RWPE1 (cell line): ENCODE results near the gene HMX1.

Experiments used
- CTCF ChIA-PET: fragments of 350-600 bp; sonication (Branson Sonifier 250); formaldehyde crosslinking; extraction: SDS; loops from one replicate; lab custom pipeline; 2021; lab: Yijun Ruan, JAX
- POLR2A ChIA-PET: fragments of 400-600 bp; formaldehyde crosslinking; extraction: SDS; loops from one replicate; lab custom pipeline; 2020; ENCODE audit warnings: antibody characterized with exemption; ENCODE audit not compliant: low non-redundant PET; lab: Yijun Ruan, JAX
- DNase-seq: peaks from one replicate; pipeline ENCODE4 v3.0.0; 2012; ENCODE audit warnings: low spot score
- H3K27ac ChIP-seq: fragments of 450-650 bp; 2 replicates; pipeline ENCODE4 v1.5.1; 2017
- TF ChIP-seq, protein P1 (sequence below): fragments of 450-650 bp; conservative IDR thresholded peaks from 2 replicates; pipeline ENCODE4 v1.5.1; 2017; ENCODE audit warnings: low read depth, mild to moderate bottlenecking

Gene HMX1

GRCh38 chr4:8869898-8870646 lies 1.6 kb downstream of the HMX1 start:
- TF ChIP-seq, protein P1, sequence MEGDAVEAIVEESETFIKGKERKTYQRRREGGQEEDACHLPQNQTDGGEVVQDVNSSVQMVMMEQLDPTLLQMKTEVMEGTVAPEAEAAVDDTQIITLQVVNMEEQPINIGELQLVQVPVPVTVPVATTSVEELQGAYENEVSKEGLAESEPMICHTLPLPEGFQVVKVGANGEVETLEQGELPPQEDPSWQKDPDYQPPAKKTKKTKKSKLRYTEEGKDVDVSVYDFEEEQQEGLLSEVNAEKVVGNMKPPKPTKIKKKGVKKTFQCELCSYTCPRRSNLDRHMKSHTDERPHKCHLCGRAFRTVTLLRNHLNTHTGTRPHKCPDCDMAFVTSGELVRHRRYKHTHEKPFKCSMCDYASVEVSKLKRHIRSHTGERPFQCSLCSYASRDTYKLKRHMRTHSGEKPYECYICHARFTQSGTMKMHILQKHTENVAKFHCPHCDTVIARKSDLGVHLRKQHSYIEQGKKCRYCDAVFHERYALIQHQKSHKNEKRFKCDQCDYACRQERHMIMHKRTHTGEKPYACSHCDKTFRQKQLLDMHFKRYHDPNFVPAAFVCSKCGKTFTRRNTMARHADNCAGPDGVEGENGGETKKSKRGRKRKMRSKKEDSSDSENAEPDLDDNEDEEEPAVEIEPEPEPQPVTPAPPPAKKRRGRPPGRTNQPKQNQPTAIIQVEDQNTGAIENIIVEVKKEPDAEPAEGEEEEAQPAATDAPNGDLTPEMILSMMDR, result no peak
- ChIA-PET CTCF (no interaction called here), POLR2A (interaction anchor here (0.9 kb wide), 1 partner anchor 453 kb away, joined by 3 read pairs; no protein-coding TSS in a partner anchor)
- no peak for DNase-seq
- no peak overlapping the region for H3K27ac ChIP-seq

- H3K27ac ChIP-seq, result no peak overlapping the region
- ChIA-PET CTCF (no interaction called here), POLR2A (interaction anchor here (0.9 kb wide), 1 partner anchor 452 kb away, joined by 3 read pairs; no protein-coding TSS in a partner anchor)
- TF ChIP-seq, protein P1, result no peak
- no peak for DNase-seq
Measured at GRCh38 chr4:8869002-8869897, 2.4 kb downstream of the HMX1 start.

- TF ChIP-seq, protein P1, result no peak
- POLR2A ChIA-PET, result no interaction called here
- CTCF ChIA-PET, result interaction anchor here (0.7 kb wide), 1 partner anchor 7 kb away, joined by 3 read pairs; no protein-coding TSS in a partner anchor
Measured at GRCh38 chr4:8868321-8869001, 3.2 kb downstream of the HMX1 start.

DNA sequence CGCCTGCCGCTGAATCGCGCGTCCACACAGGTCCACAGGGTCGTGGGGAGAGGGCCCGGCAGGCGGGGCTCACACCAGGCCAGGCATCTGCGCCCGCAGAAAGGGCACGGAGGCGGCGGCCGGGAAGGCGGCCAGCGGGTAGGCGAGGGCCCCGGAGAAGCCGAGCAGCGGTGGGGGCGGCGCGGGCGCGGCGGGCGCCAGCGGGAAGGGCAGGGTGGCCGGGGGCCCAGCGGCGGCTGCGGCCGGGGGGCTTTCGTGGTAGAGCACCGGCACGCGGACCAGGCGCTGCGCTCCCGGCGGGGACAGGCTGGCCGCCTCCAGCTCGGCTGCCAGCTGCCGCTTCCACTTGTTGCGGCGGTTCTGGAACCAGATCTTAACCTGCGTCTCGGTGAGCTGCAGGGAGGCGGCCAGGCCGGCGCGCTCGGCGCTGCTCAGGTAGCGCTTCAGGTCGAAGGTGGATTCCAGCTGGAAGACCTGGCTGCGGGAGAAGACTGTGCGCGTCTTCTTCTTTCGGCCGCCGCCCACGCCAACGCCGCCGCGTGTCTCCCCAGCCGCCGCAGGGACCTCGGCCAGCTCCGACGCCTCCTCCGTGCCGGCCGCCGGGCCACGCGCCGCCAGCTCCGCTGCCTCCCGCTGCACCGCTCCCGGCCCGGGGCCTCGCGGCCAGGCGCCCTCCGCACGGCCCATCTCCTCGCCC lies 3.9 kb downstream of the HMX1 start:
- TF ChIP-seq, protein P1, result no peak

More at GRCh38 chr4:8868321-8869001, 3.2 kb downstream of the HMX1 start:
- DNase-seq, result no peak
- no peak overlapping the region for H3K27ac ChIP-seq

DNA sequence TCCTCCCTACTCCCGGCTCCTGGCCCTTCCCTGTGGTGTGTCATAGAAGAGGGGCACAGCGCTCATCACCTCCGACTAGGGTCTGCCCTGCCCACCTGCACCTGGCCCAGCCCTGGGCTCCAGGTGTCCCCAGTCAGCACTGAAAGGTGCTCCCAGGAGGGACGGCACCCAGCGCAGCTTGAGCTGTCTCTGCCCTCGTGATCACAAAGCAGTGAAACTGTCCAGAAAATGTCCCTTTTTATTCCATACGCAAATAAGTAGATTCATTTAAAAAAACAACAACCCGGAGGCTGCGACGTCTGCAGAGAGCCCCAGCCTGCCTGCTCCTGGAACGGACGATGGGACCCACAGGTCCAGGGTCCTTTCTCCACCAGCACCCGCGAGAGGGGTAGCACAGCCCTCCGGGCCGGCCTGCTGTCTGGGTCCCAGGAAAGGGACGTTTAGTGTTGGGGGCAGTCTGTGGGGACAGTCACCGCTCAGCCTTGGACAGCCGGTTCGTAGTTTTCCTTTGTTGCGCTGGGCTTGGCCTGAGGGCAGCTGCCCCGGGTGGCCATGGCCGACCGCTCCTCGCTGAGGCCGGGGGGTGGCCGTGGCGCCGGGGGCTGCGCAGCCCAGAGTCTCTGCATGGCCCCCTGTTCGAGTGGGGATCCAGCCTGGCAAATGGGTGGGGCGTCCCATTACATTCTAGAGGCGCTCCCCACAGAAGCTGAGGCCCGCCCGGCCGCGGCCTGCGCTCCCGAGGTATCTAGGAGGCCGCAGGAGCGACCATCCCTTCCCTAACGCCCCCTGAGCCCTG lies 4.6 kb downstream of the HMX1 start:
- CTCF ChIA-PET, result no interaction called here
- POLR2A ChIA-PET, result no interaction called here
- no peak for DNase-seq
- TF ChIP-seq, protein P1, result no peak
- H3K27ac ChIP-seq, result no peak overlapping the region

More for the DNA sequence above, 3.9 kb downstream of the HMX1 start:
- no peak overlapping the region for H3K27ac ChIP-seq
- no peak for DNase-seq
- CTCF ChIA-PET, result interaction anchor here (0.7 kb wide), 1 partner anchor 8 kb away, joined by 3 read pairs; no protein-coding TSS in a partner anchor
- POLR2A ChIA-PET, result no interaction called here
